CD4-positive, alpha-beta T cell treated with Interleukin-1 beta for 1 hour (primary cell): ENCODE results near the gene MARCKS.

Source experiments
- DNase-seq, 2 donors: peaks; one replicate each; pipeline ENCODE4 v3.0.0-alpha.2; 2020 to 2022

MARCKS gene

DNA sequence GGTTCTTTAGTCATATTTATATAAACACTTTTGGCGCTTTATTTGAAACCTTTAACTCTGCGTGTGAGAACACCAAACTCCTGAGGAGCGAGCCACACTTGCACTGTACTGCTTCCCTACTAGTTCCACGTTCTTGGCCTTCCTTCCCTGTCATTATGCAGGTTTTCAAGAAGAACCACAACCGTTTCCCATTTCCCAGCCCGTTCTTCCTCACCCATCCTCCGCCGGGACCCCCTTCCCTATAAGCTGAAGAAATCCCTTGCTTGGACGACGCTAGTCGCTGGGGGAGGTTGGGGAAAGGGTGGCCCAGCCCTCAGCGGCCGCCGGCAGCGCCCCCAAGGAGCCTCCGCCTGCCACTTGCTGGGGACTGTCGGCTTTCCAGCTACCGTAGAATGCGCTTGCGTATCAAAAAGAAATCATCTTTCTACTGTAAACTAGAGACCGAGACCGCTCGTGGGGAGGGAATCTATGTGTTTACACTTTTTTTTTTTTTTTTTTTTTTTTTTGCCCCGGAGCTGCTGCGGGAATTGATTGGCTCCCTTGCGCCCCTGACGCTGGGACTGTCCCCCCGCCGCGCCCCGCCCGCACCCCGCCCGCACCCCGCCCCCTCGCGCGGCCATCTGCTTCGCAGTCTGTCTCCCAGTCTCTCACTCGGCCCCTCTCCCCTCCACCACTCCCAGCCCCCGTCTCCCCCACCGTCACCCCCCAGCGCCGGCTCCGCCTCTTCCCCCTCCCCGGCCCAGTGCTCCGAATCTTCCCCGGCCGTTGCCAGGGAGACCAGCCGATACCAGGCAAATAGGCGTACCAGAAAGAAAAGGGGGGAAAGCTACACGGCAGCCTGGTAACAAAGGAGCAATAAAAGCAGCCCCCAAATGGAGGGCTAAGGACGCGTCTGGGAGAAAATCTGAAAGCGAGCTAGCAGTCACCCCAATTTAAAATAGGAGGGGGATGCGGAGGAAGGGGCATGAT lies 2.3 kb upstream of the MARCKS start:
- DNase-seq = peak; percentile 18 to 85

DNA sequence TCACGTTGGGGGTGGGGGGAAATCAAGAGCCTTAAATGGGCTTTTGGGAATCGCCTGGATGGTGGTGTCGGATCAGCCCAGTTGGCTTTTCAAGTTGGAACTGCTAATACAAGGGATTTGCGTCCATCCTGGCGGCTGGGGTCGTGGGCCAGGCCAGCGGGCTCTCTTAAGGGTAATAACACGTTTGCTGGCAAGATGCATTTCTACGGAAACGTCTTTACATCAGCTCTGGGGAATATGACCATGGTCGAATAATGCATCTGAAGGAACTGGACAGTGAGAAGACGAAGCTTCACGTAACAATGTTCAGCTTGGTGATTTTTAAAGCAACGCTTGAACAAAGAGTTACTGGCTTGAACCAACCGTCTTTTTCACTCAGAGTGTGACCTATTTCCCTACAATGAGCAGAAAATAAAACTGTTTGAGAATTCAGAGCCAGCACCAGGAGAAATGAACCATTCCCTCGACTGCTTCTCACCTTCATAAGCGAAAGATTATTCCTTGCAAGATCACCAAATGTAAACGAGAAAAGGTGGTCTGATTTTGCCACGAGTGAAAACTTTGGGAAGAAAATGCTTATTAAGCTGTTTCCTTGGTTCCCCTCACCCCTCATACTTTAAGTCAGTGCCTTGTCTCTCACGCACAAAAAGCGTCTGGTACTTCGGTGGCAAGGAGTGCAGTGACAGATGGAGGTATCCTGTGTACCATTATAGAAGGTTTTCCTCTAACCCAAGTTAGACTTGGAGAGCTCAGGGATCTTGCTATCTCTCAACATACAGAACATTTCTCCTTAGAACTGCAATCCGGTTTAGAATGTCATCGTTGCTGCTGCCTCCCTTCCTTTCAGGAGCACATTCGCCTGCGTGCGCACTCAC lies 1.4 kb upstream of the MARCKS start:
- peak in 1 of 2 donors; percentile 10 for DNase-seq

GRCh38 chr6:113856375-113856624 lies 845 bp upstream of the MARCKS start:
- no peak for DNase-seq

DNA sequence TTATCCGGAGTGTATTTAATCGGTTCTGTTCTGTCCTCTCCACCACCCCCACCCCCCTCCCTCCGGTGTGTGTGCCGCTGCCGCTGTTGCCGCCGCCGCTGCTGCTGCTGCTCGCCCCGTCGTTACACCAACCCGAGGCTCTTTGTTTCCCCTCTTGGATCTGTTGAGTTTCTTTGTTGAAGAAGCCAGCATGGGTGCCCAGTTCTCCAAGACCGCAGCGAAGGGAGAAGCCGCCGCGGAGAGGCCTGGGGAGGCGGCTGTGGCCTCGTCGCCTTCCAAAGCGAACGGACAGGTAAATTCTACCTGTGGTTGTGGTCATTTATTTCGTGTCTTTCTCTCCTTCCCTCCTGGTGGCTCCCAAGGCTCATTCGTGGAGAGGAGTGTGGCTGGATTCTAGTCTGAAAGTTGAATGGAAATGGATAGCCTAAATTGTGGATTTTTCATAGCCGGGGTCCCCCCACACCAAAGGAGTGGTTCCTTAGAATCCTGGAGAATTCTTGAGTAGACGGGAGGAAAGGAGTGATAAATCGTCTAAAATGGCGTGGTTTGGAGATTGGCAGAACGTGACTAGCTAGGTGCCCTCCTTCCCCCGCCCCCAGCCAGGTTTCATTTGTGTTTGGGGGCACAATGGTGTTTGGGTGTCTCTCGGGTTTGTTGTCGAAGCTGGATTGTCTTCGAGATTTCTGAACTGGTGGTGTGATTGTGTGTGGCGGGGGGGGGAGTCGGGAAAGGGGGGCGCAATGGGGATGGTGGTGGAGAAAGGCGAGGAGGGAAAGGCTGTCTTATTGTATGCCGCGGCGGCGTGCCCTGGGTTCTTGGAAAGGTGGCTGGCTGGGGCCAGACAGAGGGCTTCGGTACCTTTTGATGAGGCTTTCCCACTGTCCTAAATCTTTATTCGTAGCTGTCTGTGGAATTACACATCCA lies 673 bp downstream of the MARCKS start:
- DNase-seq = peak in 1 of 2 donors; percentile 53

- peak; percentile 69 to 92 for DNase-seq
Measured at GRCh38 chr6:113858480-113859348, 1.6 kb downstream of the MARCKS start.

GRCh38 chr6:113859349-113860180 lies 2.4 kb downstream of the MARCKS start:
- no peak for DNase-seq

DNA sequence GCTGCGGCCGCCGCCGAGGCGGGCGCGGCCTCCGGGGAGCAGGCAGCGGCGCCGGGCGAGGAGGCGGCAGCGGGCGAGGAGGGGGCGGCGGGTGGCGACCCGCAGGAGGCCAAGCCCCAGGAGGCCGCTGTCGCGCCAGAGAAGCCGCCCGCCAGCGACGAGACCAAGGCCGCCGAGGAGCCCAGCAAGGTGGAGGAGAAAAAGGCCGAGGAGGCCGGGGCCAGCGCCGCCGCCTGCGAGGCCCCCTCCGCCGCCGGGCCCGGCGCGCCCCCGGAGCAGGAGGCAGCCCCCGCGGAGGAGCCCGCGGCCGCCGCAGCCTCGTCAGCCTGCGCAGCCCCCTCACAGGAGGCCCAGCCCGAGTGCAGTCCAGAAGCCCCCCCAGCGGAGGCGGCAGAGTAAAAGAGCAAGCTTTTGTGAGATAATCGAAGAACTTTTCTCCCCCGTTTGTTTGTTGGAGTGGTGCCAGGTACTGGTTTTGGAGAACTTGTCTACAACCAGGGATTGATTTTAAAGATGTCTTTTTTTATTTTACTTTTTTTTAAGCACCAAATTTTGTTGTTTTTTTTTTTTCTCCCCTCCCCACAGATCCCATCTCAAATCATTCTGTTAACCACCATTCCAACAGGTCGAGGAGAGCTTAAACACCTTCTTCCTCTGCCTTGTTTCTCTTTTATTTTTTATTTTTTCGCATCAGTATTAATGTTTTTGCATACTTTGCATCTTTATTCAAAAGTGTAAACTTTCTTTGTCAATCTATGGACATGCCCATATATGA lies 3.2 kb downstream of the MARCKS start:
- no peak for DNase-seq

DNA sequence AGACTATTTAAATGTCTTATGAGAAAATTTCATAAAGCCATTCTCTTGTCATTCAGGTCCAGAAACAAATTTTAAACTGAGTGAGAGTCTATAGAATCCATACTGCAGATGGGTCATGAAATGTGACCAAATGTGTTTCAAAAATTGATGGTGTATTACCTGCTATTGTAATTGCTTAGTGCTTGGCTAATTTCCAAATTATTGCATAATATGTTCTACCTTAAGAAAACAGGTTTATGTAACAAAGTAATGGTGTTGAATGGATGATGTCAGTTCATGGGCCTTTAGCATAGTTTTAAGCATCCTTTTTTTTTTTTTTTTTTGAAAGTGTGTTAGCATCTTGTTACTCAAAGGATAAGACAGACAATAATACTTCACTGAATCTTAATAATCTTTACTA lies 5.0 kb downstream of the MARCKS start:
- DNase-seq = no peak

DNA sequence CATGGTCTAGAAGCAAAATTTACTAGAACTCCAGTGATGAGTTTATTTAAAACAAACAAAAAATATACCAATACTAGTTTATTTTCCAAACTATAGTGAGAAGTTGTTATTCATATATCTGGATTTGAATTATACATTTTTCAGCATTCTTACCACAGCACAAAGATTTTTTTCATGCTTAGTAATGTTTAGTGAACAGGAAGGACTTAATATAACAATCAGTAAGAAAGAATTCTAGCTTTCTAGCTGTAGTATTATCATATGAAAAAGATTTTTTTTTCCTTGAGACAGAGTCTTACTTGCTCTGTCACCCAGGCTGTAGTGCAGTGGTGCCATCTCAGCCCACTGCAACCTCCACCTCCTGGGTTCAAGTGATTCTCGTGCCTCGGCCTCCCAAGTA lies 13.8 kb downstream of the MARCKS start:
- no peak for DNase-seq

DNA sequence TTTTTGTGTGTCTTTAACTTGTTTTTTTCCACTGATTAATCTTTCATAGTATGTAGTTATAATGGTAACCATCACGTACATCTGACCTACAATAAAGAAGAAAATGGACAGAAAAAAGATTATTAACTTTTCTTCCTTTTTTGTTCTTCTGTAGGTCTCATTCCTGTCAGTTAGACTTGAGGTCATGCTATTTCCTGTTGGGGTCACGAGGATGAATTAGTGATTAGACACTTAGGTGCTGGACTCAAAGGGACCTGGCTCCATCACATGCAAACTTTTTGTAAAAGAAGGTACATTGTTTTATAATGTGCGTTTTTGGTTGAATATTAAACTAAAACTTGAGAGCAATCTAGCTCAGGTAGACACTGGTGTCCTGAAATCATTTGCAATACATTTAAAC lies 14.8 kb downstream of the MARCKS start:
- DNase-seq = no peak

- DNase-seq = peak; percentile 18 to 61
Measured at GRCh38 chr6:113873043-113873667, 16.0 kb downstream of the MARCKS start.

GRCh38 chr6:113875470-113875869 lies 18.3 kb downstream of the MARCKS start:
- DNase-seq = no peak

GRCh38 chr6:113876695-113877094 lies 19.6 kb downstream of the MARCKS start:
- no peak for DNase-seq

DNA sequence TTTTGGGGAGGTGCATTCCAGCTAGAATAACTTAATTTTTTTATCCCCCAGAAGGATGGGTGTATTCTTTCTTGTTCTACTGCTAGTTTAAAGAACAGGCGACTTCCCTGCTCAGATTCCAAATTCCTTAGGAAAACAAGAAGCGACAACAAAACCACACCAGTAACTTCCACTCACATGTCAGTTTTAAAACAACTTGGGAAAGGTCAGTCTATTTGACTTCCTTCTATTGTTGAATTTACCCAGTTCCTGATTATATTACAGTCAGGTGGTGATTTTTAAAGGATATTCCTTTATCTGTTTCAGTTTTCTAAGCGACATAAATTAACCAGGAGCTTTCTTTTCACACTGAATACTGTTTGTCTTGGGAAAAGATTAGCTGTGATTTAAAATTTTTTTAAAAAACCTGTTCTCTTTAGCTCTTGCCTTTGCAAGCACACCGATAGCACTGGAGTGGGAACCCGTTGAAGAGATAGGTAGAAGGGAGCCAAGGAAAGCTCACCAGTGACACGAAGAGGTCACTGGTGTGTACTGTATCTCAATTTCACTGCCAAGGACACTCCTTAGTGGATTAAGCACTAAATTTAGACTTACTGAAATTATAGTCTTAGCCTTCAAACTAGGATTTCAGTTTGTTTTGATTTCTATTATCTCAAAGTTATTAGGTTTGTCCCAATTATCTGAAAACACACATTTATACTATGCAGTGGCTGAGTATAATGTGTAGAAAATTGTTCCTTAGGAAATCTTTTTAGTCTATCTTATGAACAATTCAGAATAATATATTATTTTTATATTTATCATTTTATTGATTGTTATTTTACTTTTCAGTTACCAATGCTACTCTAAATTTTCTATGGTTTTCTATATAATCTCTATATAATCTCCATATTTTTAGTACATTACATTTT lies 22.3 kb downstream of the MARCKS start:
- DNase-seq = peak in 1 of 2 donors; percentile 38

- DNase-seq = no peak
Measured at GRCh38 chr6:113881478-113881980, 24.4 kb downstream of the MARCKS start.

DNA sequence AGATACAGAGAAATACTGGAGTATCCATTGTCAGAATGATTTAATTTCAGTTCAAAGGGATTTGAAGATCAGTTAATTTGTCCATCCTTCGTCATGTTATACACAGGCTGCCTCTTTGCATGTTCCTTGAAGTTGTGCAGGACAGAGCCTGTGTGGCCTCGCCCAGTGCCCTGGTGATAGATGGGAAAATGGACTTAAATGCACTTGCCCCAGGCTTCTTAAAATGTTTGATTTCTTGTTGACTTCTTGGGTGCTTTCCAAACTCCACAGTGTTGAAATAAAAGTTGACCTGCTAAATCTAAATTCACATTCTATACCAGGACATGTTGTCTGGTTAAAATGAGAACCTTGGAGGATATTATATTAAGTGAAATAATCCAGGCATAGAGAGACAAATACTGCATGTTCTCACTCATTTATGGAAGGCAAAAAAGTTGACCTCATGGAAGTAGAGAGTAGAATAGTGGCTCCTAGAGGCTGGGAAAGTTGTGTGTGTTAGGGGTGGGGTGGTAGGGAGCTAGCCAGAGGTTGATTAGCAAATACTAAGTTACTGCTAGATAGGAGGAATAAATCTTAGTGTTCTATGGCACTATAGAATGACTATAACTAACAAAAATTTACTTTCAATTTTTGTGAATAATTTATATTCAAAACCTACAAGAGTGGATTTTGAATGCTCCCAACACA lies 25.3 kb downstream of the MARCKS start:
- no peak for DNase-seq

- DNase-seq = no peak
Measured at GRCh38 chr6:113884011-113884410, 26.9 kb downstream of the MARCKS start.

- no peak for DNase-seq
Measured at GRCh38 chr6:113886512-113886911, 29.4 kb downstream of the MARCKS start.
